Smooth muscle cell (in vitro differentiated cells): ENCODE data around the gene SLC5A9. TPM values are rescaled to one million over a fixed set of nuclear protein-coding genes. Genes with fewer than 3 reads are reported as not detected.

ENCODE experiments used
- DNase-seq: peaks from one replicate; lab custom pipeline; 2025; ENCODE audit not compliant: unreplicated experiment; lab: John Stamatoyannopoulos, UW
- H2AFZ ChIP-seq: fragments of 200-600 bp; sonication (generic); 2 replicates; pipeline ENCODE4 v1.6.0; 2016; ENCODE audit warnings: antibody characterized with exemption, low read depth, mild to moderate bottlenecking
- H3F3A ChIP-seq: fragments of 200-600 bp; sonication (generic); 2 replicates; pipeline ENCODE4 v1.6.0; 2017; ENCODE audit warnings: antibody characterized with exemption, low read depth
- H3K27ac ChIP-seq: fragments of 200-600 bp; sonication (generic); 2 replicates; pipeline ENCODE4 v1.5.1; 2016; ENCODE audit warnings: low read depth, mild to moderate bottlenecking
- H3K27me3 ChIP-seq: fragments of 200-600 bp; sonication (generic); 2 replicates; pipeline ENCODE4 v1.6.1; 2016; ENCODE audit warnings: low read depth, mild to moderate bottlenecking
- H3K36me3 ChIP-seq: fragments of 200-600 bp; sonication (generic); 2 replicates; pipeline ENCODE4 v1.5.1; 2016; ENCODE audit warnings: low read depth
- H3K4me1 ChIP-seq: fragments of 200-600 bp; sonication (generic); 2 replicates; pipeline ENCODE4 v1.5.1; 2016; ENCODE audit warnings: low read depth
- H3K4me2 ChIP-seq: fragments of 200-600 bp; sonication (generic); 2 replicates; pipeline ENCODE4 v1.6.0; 2016; ENCODE audit warnings: mild to moderate bottlenecking
- H3K4me3 ChIP-seq: fragments of 200-600 bp; sonication (generic); 2 replicates; pipeline ENCODE4 v1.5.1; 2016; ENCODE audit warnings: mild to moderate bottlenecking
- H3K79me2 ChIP-seq: fragments of 200-600 bp; sonication (generic); 2 replicates; pipeline ENCODE4 v1.6.0; 2016; ENCODE audit warnings: low read depth, mild to moderate bottlenecking
- H3K9ac ChIP-seq: fragments of 200-600 bp; sonication (generic); 2 replicates; pipeline ENCODE4 v1.6.0; 2016; ENCODE audit warnings: low read depth
- H3K9me3 ChIP-seq: fragments of 200-600 bp; sonication (generic); replicated peaks from 2 replicates; pipeline ENCODE4 v1.5.1; 2016; ENCODE audit warnings: low read depth
- H4K20me1 ChIP-seq: fragments of 200-600 bp; sonication (generic); 2 replicates; pipeline ENCODE4 v1.6.0; 2016; ENCODE audit warnings: low read depth
- CTCF ChIP-seq: fragments of 200-600 bp; sonication (generic); IDR thresholded peaks from 2 replicates; pipeline ENCODE4 v1.5.1; 2017; ENCODE audit warnings: borderline replicate concordance, mild to moderate bottlenecking, antibody characterized with exemption; ENCODE audit not compliant: insufficient read depth, poor library complexity, severe bottlenecking
- WGBS: methylation state at CpG from one replicate; pipeline ENCODE4 v1.1.7; 2016; ENCODE audit warnings: low lambda C conversion rate; 5-methylcytosine and 5-hydroxymethylcytosine counted together
- polyA plus RNA-seq: library from polyadenylated mRNA; unstranded; fragments of >200 nt; fragmentation: Nextera tagmentation; extraction: Ambion mirVana; gene quantifications from 2 replicates; pipeline ENCODE4 v1.2.1, GENCODE V29; 2016
- total RNA-seq: library from RNA; depleted of rRNA; stranded (reverse); fragments of >200 nt; gene quantifications from 2 replicates; pipeline ENCODE4 v1.2.3, GENCODE V29; 2014

Gene SLC5A9
- total and polyA plus RNA-seq, 2 experiments from 2014 or later, result 0.09 TPM; not detected in 1

- Histone ChIP-seq H3F3A (no peaks in the 10 kb centered on the region), H3K9ac (no peak overlapping the region), H3K9me3 (no peaks in the 10 kb centered on the region), H3K36me3 (no peaks in the 10 kb centered on the region), H2AFZ (no peak overlapping the region), H3K4me1 (peaks cover 9% of the 10 kb centered on the region), H3K27ac (no peak overlapping the region), H3K27me3 (no peaks in the 10 kb centered on the region), H4K20me1 (no peaks in the 10 kb centered on the region), H3K79me2 (no peaks in the 10 kb centered on the region), H3K4me3 (no peak overlapping the region), H3K4me2 (no peak overlapping the region)
- WGBS, result 92% methylated on average over 4 of the region's 4 CpGs
- no peak for TF ChIP-seq CTCF
- DNase-seq, result no peak
Measured at GRCh38 chr1:48214820-48215219, 7.7 kb upstream of the SLC5A9 start.

GRCh38 chr1:48215222-48215621 lies 7.3 kb upstream of the SLC5A9 start:
- H3F3A ChIP-seq, result no peaks in the 10 kb centered on the region
- 43% methylated on average over 1 of the region's 1 CpG for WGBS
- no peak overlapping the region for H3K4me3 ChIP-seq
- H3K9ac ChIP-seq, result no peak overlapping the region
- H3K79me2 ChIP-seq, result no peaks in the 10 kb centered on the region
- H3K36me3 ChIP-seq, result no peaks in the 10 kb centered on the region
- peaks cover 9% of the 10 kb centered on the region for H3K4me1 ChIP-seq
- no peak for TF ChIP-seq CTCF
- no peak overlapping the region for H2AFZ ChIP-seq
- H3K9me3 ChIP-seq, result no peaks in the 10 kb centered on the region
- H3K27ac ChIP-seq, result no peak overlapping the region
- H4K20me1 ChIP-seq, result no peaks in the 10 kb centered on the region
- H3K27me3 ChIP-seq, result no peaks in the 10 kb centered on the region
- no peak for DNase-seq
- no peak overlapping the region for H3K4me2 ChIP-seq

GRCh38 chr1:48215889-48216288 lies 6.6 kb upstream of the SLC5A9 start:
- H3K27me3 ChIP-seq, result no peaks in the 10 kb centered on the region
- no peaks in the 10 kb centered on the region for H3F3A ChIP-seq
- H3K9ac ChIP-seq, result no peak overlapping the region
- TF ChIP-seq CTCF, result no peak
- no peaks in the 10 kb centered on the region for H3K36me3 ChIP-seq
- DNase-seq, result no peak
- H3K4me3 ChIP-seq, result no peak overlapping the region
- WGBS, result 93% methylated on average over 2 of the region's 2 CpGs
- H4K20me1 ChIP-seq, result no peaks in the 10 kb centered on the region
- no peaks in the 10 kb centered on the region for H3K9me3 ChIP-seq
- no peak overlapping the region for H2AFZ ChIP-seq
- H3K79me2 ChIP-seq, result no peaks in the 10 kb centered on the region
- H3K27ac ChIP-seq, result no peak overlapping the region
- peaks cover 9% of the 10 kb centered on the region for H3K4me1 ChIP-seq
- no peak overlapping the region for H3K4me2 ChIP-seq

GRCh38 chr1:48216313-48216712 lies 6.2 kb upstream of the SLC5A9 start:
- no peak for TF ChIP-seq CTCF
- Histone ChIP-seq H3K27me3 (no peaks in the 10 kb centered on the region), H2AFZ (no peak overlapping the region), H3K4me3 (no peak overlapping the region), H4K20me1 (no peaks in the 10 kb centered on the region), H3K9ac (no peak overlapping the region), H3K27ac (no peak overlapping the region), H3K4me1 (peaks cover 9% of the 10 kb centered on the region), H3K4me2 (no peak overlapping the region), H3F3A (no peaks in the 10 kb centered on the region), H3K79me2 (no peaks in the 10 kb centered on the region), H3K36me3 (no peaks in the 10 kb centered on the region), H3K9me3 (no peaks in the 10 kb centered on the region)
- 83% methylated on average over 2 of the region's 2 CpGs for WGBS
- no peak for DNase-seq
